GM12878 (cell line): ENCODE data around the gene ATP5PB. TPM values are rescaled to one million over a fixed set of nuclear protein-coding genes. Genes with fewer than 3 reads are reported as not detected.

Experiments
- ATF7 ChIP-seq: fragments of 450-650 bp; IDR thresholded peaks from 2 replicates; pipeline ENCODE4 v1.6.1; 2016; ENCODE audit warnings: low read depth, mild to moderate bottlenecking
- CBX5 ChIP-seq: sonication (generic); IDR thresholded peaks from 2 replicates; pipeline ENCODE4 v1.6.1; 2016; ENCODE audit warnings: low read depth, moderate library complexity, mild to moderate bottlenecking, inconsistent platforms
- CHD1 ChIP-seq: IDR thresholded peaks from 2 replicates; pipeline ENCODE4 v1.6.1; 2012; ENCODE audit warnings: low read depth, low read length, improper control_type of control experiment
- CHD2 ChIP-seq: IDR thresholded peaks from 2 replicates; pipeline ENCODE4 v1.6.1; 2011; ENCODE audit warnings: low read depth, low read length, improper control_type of control experiment, borderline replicate concordance
- CREM ChIP-seq: IDR thresholded peaks from 2 replicates; pipeline ENCODE4 v1.6.1; 2014; ENCODE audit warnings: antibody characterized with exemption, low read depth
- EGR1 ChIP-seq, 2 experiments: IDR thresholded peaks; 1 replicate in 1 of 2; 2 replicates in 1 of 2; pipeline ENCODE4 v1.6.1; 2011 to 2012; ENCODE audit warnings: low read depth in 2 of 2, low read length in 2 of 2, borderline replicate concordance in 1 of 2, mild to moderate bottlenecking in 1 of 2, moderate library complexity in 1 of 2
- FOXM1 ChIP-seq: IDR thresholded peaks from 2 replicates; pipeline ENCODE4 v1.6.1; 2012; ENCODE audit warnings: low read depth, mild to moderate bottlenecking, inconsistent platforms, low read length, moderate library complexity
- IKZF2 ChIP-seq, 2 experiments: fragments of 450-650 bp; IDR thresholded peaks; 2 replicates each; pipeline ENCODE4 v1.6.1; 2017; ENCODE audit warnings: mild to moderate bottlenecking in 2 of 2, moderate library complexity in 2 of 2
- NFXL1 ChIP-seq: fragments of 450-650 bp; IDR thresholded peaks from 2 replicates; pipeline ENCODE4 v1.6.1; 2017; ENCODE audit warnings: antibody characterized with exemption, mild to moderate bottlenecking, borderline replicate concordance
- PAX5 ChIP-seq: IDR thresholded peaks from 2 replicates; pipeline ENCODE4 v1.6.1; 2011; ENCODE audit warnings: low read depth, low read length, borderline replicate concordance
- PML ChIP-seq: IDR thresholded peaks from 2 replicates; pipeline ENCODE4 v1.6.1; 2012; ENCODE audit warnings: low read length, inconsistent platforms
- POLR2A ChIP-seq: IDR thresholded peaks from 2 replicates; pipeline ENCODE4 v1.6.1; 2011; ENCODE audit warnings: low read depth, mild to moderate bottlenecking, low read length
- RAD21 ChIP-seq: IDR thresholded peaks from 2 replicates; pipeline ENCODE4 v1.6.1; 2011; ENCODE audit warnings: mild to moderate bottlenecking, low read depth, low read length, moderate library complexity; ENCODE audit not compliant: insufficient read depth
- RCOR1 ChIP-seq: conservative IDR thresholded peaks from 2 replicates; pipeline ENCODE4 v1.6.1; 2012; ENCODE audit warnings: low read depth, low read length, improper control_type of control experiment
- RFX5 ChIP-seq: IDR thresholded peaks from 2 replicates; pipeline ENCODE4 v1.6.1; 2011; ENCODE audit warnings: low read depth, low read length, improper control_type of control experiment
- SMAD5 ChIP-seq: IDR thresholded peaks from 2 replicates; pipeline ENCODE4 v1.6.1; 2016; ENCODE audit warnings: antibody characterized with exemption, low read depth
- SMARCA5 ChIP-seq: fragments of 450-650 bp; IDR thresholded peaks from 2 replicates; pipeline ENCODE4 v1.6.1; 2017; ENCODE audit warnings: mild to moderate bottlenecking
- SREBF1 ChIP-seq: IDR thresholded peaks from 2 replicates; pipeline ENCODE4 v1.6.1; 2012; ENCODE audit warnings: mild to moderate bottlenecking, low read length
- TARDBP ChIP-seq: IDR thresholded peaks from 2 replicates; pipeline ENCODE4 v1.6.1; 2016; ENCODE audit warnings: borderline replicate concordance
- ZNF622 ChIP-seq: fragments of 450-650 bp; IDR thresholded peaks from 2 replicates; pipeline ENCODE4 v1.6.1; 2017; ENCODE audit warnings: mild to moderate bottlenecking, inconsistent platforms
- polyA plus RNA-seq, 11 experiments: library from polyadenylated mRNA; depleted of rRNA in 4 of 11; unstranded in 6 of 11; stranded (reverse) in 5 of 11; fragments of >200 nt; fragmentation: Nextera tagmentation in 4 of 11; fragmentation: Illumina TruSeq in 1 of 11; extraction: Ambion mirVana in 4 of 11; extraction: Trizol in 1 of 11; gene quantifications; 1 replicate in 1 of 11; 2 replicates in 10 of 11; pipeline versions ENCODE4 v1.2.1 to v1.2.3, GENCODE V29; 2011 to 2016; ENCODE audit warnings: inconsistent platforms in 2 of 11, missing spikeins in 2 of 11, low read depth in 1 of 11
- total RNA-seq, 4 experiments: library from RNA; depleted of rRNA in 3 of 4; stranded (reverse); fragments of >200 nt in 3 of 4; fragmentation: Illumina TruSeq in 1 of 4; extraction: Trizol in 1 of 4; gene quantifications; 2 replicates each; pipeline versions ENCODE4 v1.2.1 to v1.2.3, GENCODE V29; 2013 to 2021
- TF ChIP-seq, protein P1 (sequence below): fragments of 450-650 bp; IDR thresholded peaks from 2 replicates; pipeline ENCODE4 v1.6.1; 2018; ENCODE audit warnings: borderline replicate concordance, mild to moderate bottlenecking; ENCODE audit not compliant: partially characterized antibody
- TF ChIP-seq, protein P2 (sequence below): IDR thresholded peaks from 2 replicates; pipeline ENCODE4 v1.6.1; 2012; ENCODE audit warnings: low read depth, low read length, improper control_type of control experiment
- TF ChIP-seq, protein P3 (sequence below): fragments of 450-650 bp; IDR thresholded peaks from 2 replicates; pipeline ENCODE4 v1.6.1; 2016; ENCODE audit warnings: mild to moderate bottlenecking
- TF ChIP-seq, protein P4 (sequence below): IDR thresholded peaks from 2 replicates; pipeline ENCODE4 v1.6.1; 2012; ENCODE audit warnings: low read length, inconsistent platforms

Gene ATP5PB
- total and polyA plus RNA-seq, 10 of the 15 experiments (the other 5 are each of a cell fraction or from before 2014, with no cell fraction given), result 380 to 1,760 (median 677) TPM

DNA sequence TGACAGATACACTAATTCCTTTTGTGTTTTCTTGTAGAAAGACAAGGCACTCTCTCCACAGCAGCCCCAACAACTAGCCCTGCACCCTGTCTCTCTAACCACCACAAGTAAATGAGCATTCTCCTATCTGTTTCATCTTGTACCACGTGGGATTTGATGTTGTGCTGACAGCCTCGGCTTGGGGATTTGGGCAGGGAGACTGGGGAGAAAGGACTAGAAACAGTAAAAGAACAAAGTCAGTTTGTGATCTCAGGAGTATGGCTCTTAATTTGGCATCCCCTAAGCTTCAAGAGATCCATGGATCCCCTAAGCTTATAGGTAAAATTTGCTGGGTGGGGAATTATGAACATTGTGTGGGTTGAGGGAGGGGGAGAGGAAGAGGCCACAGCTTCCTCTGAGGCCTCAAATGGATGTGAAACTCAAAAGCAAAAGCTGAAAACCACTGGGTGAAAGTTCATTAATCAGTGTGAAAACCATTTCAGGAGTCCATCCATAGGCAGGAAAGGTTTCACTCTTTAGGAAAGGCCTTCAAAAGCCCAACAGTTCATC, 27.6 kb downstream of the ATP5PB start (continued):
- TF ChIP-seq EGR1 (IDR thresholded peaks at IDR 0.05; ENCODE audit: borderline replicate concordance in 1 of 2, low read depth in 2 of 2, low read length in 2 of 2) (peak in 1 of 2 experiments; percentile 11; a peak in 1 of 3 replicates), TARDBP (no peak), CHD1 (no peak), RFX5 (no peak), IKZF2 (IDR thresholded peaks at IDR 0.05) (peak; percentile 99), RCOR1 (no peak), ATF7 (peak; percentile 46; the same call in 1 of the 2 replicates), CREM (peak; percentile 73), SMAD5 (peak; percentile 33; the same call in 1 of the 2 replicates), SMARCA5 (no peak), PML (no peak), NFXL1 (no peak), RAD21 (peak; percentile 0; the same call in 1 of the 2 replicates), CBX5 (peak; percentile 43; the same call in 1 of the 2 replicates), FOXM1 (peak; percentile 56; the same call in 1 of the 2 replicates), SREBF1 (no peak), POLR2A (peak; percentile 47; the same call in 1 of the 2 replicates), PAX5 (peak; percentile 31; the same call in 1 of the 2 replicates), CHD2 (no peak), ZNF622 (no peak)
- TF ChIP-seq, protein P1, sequence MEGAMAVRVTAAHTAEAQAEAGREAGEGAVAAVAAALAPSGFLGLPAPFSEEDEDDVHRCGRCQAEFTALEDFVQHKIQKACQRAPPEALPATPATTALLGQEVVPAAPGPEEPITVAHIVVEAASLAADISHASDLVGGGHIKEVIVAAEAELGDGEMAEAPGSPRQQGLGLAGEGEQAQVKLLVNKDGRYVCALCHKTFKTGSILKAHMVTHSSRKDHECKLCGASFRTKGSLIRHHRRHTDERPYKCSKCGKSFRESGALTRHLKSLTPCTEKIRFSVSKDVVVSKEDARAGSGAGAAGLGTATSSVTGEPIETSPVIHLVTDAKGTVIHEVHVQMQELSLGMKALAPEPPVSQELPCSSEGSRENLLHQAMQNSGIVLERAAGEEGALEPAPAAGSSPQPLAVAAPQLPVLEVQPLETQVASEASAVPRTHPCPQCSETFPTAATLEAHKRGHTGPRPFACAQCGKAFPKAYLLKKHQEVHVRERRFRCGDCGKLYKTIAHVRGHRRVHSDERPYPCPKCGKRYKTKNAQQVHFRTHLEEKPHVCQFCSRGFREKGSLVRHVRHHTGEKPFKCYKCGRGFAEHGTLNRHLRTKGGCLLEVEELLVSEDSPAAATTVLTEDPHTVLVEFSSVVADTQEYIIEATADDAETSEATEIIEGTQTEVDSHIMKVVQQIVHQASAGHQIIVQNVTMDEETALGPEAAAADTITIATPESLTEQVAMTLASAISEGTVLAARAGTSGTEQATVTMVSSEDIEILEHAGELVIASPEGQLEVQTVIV, result no peak
- TF ChIP-seq, protein P2, sequence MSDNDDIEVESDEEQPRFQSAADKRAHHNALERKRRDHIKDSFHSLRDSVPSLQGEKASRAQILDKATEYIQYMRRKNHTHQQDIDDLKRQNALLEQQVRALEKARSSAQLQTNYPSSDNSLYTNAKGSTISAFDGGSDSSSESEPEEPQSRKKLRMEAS, result no peak; the same call in 1 of the 2 replicates
- TF ChIP-seq, protein P3, sequence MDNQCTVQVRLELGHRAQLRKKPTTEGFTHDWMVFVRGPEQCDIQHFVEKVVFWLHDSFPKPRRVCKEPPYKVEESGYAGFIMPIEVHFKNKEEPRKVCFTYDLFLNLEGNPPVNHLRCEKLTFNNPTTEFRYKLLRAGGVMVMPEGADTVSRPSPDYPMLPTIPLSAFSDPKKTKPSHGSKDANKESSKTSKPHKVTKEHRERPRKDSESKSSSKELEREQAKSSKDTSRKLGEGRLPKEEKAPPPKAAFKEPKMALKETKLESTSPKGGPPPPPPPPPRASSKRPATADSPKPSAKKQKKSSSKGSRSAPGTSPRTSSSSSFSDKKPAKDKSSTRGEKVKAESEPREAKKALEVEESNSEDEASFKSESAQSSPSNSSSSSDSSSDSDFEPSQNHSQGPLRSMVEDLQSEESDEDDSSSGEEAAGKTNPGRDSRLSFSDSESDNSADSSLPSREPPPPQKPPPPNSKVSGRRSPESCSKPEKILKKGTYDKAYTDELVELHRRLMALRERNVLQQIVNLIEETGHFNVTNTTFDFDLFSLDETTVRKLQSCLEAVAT, result peak; percentile 46; the same call in 1 of the 2 replicates
- TF ChIP-seq, protein P4, sequence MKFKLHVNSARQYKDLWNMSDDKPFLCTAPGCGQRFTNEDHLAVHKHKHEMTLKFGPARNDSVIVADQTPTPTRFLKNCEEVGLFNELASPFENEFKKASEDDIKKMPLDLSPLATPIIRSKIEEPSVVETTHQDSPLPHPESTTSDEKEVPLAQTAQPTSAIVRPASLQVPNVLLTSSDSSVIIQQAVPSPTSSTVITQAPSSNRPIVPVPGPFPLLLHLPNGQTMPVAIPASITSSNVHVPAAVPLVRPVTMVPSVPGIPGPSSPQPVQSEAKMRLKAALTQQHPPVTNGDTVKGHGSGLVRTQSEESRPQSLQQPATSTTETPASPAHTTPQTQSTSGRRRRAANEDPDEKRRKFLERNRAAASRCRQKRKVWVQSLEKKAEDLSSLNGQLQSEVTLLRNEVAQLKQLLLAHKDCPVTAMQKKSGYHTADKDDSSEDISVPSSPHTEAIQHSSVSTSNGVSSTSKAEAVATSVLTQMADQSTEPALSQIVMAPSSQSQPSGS, result peak; percentile 68
